Activated CD4-positive, alpha-beta T cell treated with anti-CD3 and anti-CD28 coated beads for 36 hours (primary cell): ENCODE measurements around the gene RHEB. TPM values are rescaled to one million over a fixed set of nuclear protein-coding genes. Genes with fewer than 3 reads are reported as not detected.
A peak's percentile ranks its signal among the peaks of the same experiment; 100 is the strongest.
"Not testable (repeated sequence)": the region's sequence is repeated elsewhere in the genome, so short reads cannot be mapped to it uniquely, and the experiment has no call there.

ENCODE experiments used
- ATAC-seq: fragments of 200-7000 bp; cut with Tn5 transposase; one replicate; pipeline ENCODE4 v1.10.0; 2021; ENCODE audit warnings: mild to moderate bottlenecking, moderate library complexity
- CTCF ChIA-PET: fragments of 350-600 bp; sonication (Branson Sonifier 250); formaldehyde crosslinking; loops from one replicate; lab custom pipeline; 2021; ENCODE audit warnings: antibody characterized with exemption; lab: Charles Lee
- POLR2A ChIA-PET: fragments of 350-600 bp; sonication (Branson Sonifier 250); formaldehyde crosslinking; loops from one replicate; lab custom pipeline; 2021; ENCODE audit warnings: antibody characterized with exemption, inconsistent platforms; lab: Charles Lee
- DNase-seq: peaks from one replicate; pipeline ENCODE4 v3.0.0-alpha.2; 2020
- H3K27ac Mint-ChIP-seq: one replicate; pipeline ENCODE4 v1.8.0; 2021; ENCODE audit warnings: mixed read lengths
- H3K27me3 Mint-ChIP-seq: one replicate; pipeline ENCODE4 v1.8.0; 2021; ENCODE audit warnings: mixed read lengths
- H3K36me3 Mint-ChIP-seq: one replicate; pipeline ENCODE4 v1.8.0; 2021; ENCODE audit warnings: low read depth, mixed read lengths
- H3K4me1 Mint-ChIP-seq: one replicate; pipeline ENCODE4 v1.8.0; 2021; ENCODE audit warnings: mixed read lengths
- H3K4me3 Mint-ChIP-seq: one replicate; pipeline ENCODE4 v1.8.0; 2021; ENCODE audit warnings: mild to moderate bottlenecking, moderate library complexity, mixed read lengths
- H3K9me3 Mint-ChIP-seq: one replicate; pipeline ENCODE4 v1.8.0; 2021; ENCODE audit warnings: low read depth, mixed read lengths
- intact Hi-C, 2 experiments: fragments of 100-400 bp; cut with DNase I in 1 of 2; cut with micrococcal nuclease in 1 of 2; formaldehyde crosslinking; loops; one replicate each; pipeline versions ENCODE4 v1.14.2 to v1.15.1; 2022 to 2024; cut with DNase I, micrococcal nuclease
- total RNA-seq, 2 experiments: library from RNA; stranded (reverse); gene quantifications; one replicate each; pipeline ENCODE4 v1.2.3, GENCODE V29; 2021

The RHEB gene
- total RNA-seq, 2 experiments from 2014 or later = 42.8 to 43.0 TPM

DNA sequence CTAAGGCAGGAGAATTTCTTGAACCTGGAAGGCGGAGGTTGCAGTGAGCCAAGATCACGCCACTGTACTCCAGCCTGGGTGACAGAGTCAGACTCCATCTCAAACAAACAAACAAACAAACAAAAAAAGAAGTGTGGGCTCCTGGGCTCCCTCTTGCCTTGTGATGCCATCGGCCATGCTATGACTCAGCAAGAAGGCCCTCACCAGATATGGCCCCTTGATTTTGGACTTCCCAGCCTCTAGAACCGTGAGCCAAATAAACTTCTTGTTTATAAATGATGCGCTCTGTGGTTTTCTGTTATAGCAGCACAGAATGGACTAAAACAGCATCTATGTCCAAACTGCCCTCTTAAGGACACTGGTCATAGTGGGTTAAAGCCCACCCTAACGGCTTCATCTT is 29.9 kb upstream of the RHEB start:
- Mint-ChIP-seq H3K4me1 (peaks cover 2% of the 10 kb centered on the region), H3K9me3 (no peaks in the 10 kb centered on the region), H3K36me3 (no peaks in the 10 kb centered on the region), H3K27me3 (peaks cover 15% of the 10 kb centered on the region), H3K4me3 (no peak overlapping the region), H3K27ac (no peak overlapping the region)
- ChIA-PET CTCF (interaction anchor here (0.9 kb wide), 1 partner anchor 23 kb away, joined by 3 read pairs; no protein-coding TSS in a partner anchor), POLR2A (no interaction called here)
- DNase-seq (no peak), ATAC-seq (no peak)
- intact Hi-C loops = no loop called here

DNA sequence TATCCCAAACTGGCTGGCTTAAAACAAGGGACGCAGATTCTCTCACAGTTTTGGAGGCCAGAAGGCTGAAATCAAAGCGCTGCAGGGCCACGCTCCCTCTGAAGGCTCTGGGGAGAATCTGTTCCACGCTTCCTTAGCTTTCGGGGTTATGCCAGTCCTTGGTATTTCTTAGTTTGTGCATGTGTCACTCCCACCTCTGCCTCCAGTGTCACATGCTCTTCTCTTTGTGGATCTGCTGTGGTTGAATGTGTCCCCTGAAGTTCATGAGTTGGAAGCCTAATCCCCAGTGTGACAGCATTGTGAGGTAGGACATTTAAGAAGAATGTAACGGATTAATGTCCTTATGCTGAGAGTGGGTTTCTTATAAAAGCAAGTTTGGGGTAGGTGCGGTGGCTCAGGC is 29.4 kb upstream of the RHEB start:
- intact Hi-C loops = no loop called here
- Mint-ChIP-seq H3K36me3 (no peaks in the 10 kb centered on the region), H3K9me3 (no peaks in the 10 kb centered on the region), H3K27ac (no peak overlapping the region), H3K4me1 (peaks cover 2% of the 10 kb centered on the region), H3K4me3 (no peak overlapping the region), H3K27me3 (peaks cover 15% of the 10 kb centered on the region)
- DNase-seq (no peak), ATAC-seq (no peak)
- ChIA-PET CTCF (no interaction called here), POLR2A (no interaction called here)

DNA sequence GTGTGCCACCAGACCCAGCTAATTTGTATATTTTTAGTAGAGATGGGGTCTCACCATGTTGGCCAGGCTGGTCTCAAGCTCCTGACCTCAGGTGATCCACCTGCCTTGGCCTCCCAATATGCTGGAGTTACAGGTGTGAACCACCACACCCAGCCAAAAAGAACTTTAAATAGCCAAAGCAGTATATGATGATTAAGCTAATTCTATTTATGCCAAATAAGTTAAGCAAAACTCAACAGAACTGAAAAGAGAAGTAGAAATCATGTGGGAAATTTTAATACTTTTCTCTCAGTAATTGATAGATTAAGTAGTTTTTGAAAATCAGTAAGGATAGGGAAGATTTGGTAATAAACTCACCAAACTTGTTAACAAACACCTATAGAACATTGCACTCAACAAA is 24.5 kb upstream of the RHEB start:
- H3K27ac Mint-ChIP-seq = no peak overlapping the region

DNA sequence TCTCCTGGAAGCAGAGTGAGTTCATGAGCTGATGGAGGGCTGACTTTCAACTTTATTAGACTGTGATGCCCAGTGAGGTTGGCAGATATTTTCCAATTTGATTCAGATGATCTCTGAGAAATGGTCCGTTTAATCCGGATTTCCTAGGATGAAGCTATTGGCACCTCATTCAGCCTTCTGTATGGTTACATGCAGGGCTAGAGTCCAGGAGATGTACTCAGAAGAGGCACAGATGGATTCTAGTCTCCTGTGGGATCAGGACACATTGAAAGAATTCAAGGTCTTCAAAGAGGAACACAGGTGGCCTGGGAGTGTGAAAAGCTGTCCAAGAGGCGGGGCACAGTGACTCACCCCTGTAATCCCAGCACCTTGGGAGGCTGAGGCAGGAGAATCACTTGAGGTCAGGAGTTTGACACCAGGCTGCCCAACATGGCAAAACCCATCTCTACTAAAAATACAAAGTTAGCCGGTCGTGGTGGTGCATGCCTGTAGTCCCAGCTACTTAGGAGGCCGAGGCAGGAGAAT is 23.0 kb upstream of the RHEB start:
- POLR2A ChIA-PET = no interaction called here
- CTCF ChIA-PET = no interaction called here

More for the DNA sequence above, 24.5 kb upstream of the RHEB start:
- no peak for ATAC-seq
- Mint-ChIP-seq H3K36me3 (no peaks in the 10 kb centered on the region), H3K4me3 (no peak overlapping the region), H3K9me3 (no peaks in the 10 kb centered on the region), H3K4me1 (no peaks in the 10 kb centered on the region), H3K27me3 (peaks cover 21% of the 10 kb centered on the region)
- ChIA-PET POLR2A (no interaction called here), CTCF (interaction anchor here (1.4 kb wide), 1 partner anchor 239 kb away, joined by 5 read pairs; no protein-coding TSS in a partner anchor)
- DNase-seq = no peak
- intact Hi-C loops = no loop called here

DNA sequence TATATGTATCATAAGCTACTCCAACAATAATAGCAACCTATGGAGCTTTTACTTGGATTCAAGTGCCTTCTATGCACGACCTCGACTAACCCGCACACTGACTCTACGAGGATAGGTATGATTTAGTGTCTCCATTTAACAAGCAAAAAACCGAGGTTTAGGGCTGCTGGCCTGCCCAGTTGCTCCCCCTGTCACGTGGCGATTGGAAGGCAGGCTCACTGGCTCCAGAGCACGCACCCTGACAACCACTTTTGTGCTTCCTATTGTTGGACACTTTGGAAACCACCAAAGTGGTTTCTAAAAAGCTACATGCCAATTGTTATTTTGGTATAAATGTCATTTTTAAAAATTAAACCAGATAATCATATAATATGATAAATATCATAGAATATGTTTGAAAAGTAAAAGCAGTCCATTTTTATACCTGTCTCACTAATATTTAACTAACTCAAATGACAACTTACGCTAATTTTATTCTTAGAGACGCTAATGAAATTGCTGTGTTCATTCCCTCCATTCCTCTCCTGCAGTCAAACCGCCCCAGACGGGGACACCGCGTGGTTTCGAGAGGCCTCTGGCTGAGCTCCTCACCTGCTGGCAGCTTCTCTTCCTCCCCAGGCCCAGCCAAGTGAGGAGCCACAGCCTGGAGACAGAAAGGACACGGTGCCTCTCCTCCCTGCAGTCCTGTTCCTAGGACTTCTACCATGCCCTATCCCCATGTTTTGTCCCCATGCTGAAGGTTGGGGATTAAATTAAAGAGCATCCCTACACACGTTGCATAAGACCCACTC is 22.2 kb upstream of the RHEB start:
- Mint-ChIP-seq H3K27ac (no peak overlapping the region), H3K27me3 (peaks cover 17% of the 10 kb centered on the region), H3K4me1 (peaks cover 10% of the 10 kb centered on the region), H3K4me3 (no peak overlapping the region), H3K36me3 (no peaks in the 10 kb centered on the region), H3K9me3 (no peaks in the 10 kb centered on the region)
- intact Hi-C loops = no loop called here
- DNase-seq (no peak), ATAC-seq (no peak)
- CTCF ChIA-PET = interaction anchor here (0.5 kb wide), 1 partner anchor 442 kb away, joined by 3 read pairs; no protein-coding TSS in a partner anchor
- POLR2A ChIA-PET = no interaction called here

More for the DNA sequence above, 23.0 kb upstream of the RHEB start:
- H3K36me3 Mint-ChIP-seq = no peaks in the 10 kb centered on the region
- intact Hi-C loops = no loop called here
- H3K4me3 Mint-ChIP-seq = no peak overlapping the region
- peaks cover 19% of the 10 kb centered on the region for H3K27me3 Mint-ChIP-seq
- ATAC-seq (no peak), DNase-seq (no peak)
- H3K27ac Mint-ChIP-seq = no peak overlapping the region
- H3K9me3 Mint-ChIP-seq = no peaks in the 10 kb centered on the region
- peaks cover 7% of the 10 kb centered on the region for H3K4me1 Mint-ChIP-seq

DNA sequence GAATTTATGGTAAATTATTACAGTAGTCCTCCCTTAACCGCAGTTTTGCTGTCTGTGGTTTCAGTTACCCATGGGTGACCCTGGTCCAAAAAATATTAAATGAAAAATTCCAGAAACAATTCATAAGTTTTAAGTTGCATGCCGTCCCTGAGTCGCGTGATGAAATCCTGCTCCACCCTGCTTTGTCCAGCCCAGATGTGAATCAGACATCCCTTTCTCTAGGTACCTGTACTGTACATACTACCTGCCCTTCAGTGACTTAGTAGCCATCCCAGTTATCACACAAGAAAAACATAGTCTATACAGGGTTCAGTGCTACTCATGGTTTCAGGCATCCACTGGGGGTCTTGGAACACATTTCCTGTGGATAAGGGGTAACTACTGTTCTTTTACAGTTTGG is 20.5 kb upstream of the RHEB start:
- intact Hi-C loops = no loop called here

DNA sequence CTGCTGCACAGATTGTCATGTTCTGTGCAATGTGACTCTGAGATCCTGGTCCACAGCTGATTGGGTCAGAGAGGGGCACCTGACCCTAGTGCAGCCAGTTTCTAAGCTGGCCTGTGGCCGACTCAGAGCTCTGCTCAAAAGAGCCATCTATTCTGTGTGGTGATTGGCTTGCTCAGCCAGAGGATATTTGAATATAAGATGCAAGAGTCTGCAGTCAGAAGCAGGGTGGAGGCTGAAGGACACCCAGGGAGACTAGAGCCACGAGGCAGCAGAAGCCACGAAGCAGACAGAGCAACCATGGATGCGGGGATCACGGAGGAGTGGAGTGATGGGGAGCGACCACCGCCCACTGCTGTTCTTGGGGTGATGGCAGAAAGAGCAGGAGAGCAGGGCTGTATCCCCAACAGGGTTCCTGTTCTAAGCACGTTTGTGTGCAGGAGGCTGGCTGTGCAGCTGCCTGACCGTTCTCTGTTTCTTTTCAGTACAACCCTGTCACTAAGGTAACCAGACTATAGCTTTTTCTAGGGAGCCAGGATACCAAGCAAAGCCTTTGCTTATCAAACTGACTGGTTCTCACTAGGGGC is 19.5 kb upstream of the RHEB start:
- CTCF ChIA-PET = interaction anchor here (0.6 to 0.9 kb wide), 5 partner anchors 27 to 243 kb away, joined by 3 read pairs; no protein-coding TSS in a partner anchor
- Mint-ChIP-seq H3K4me1 (peaks cover 10% of the 10 kb centered on the region), H3K27me3 (peaks cover 8% of the 10 kb centered on the region), H3K36me3 (no peaks in the 10 kb centered on the region), H3K27ac (no peak overlapping the region), H3K4me3 (no peak overlapping the region), H3K9me3 (no peaks in the 10 kb centered on the region)
- no peak for DNase-seq
- intact Hi-C loops = no loop called here
- ATAC-seq = peak; percentile 49
- POLR2A ChIA-PET = interaction anchor here (0.6 to 1.8 kb wide), 5 partner anchors 19 to 579 kb away, joined by 3 to 8 read pairs (median 6); partner anchors contain the start of genes CRYGN and RHEB

More for the DNA sequence above, 20.5 kb upstream of the RHEB start:
- Mint-ChIP-seq H3K4me3 (no peak overlapping the region), H3K27ac (no peak overlapping the region), H3K4me1 (peaks cover 10% of the 10 kb centered on the region), H3K9me3 (no peaks in the 10 kb centered on the region), H3K27me3 (peaks cover 10% of the 10 kb centered on the region), H3K36me3 (no peaks in the 10 kb centered on the region)
- ChIA-PET CTCF (interaction anchor here (0.6 kb wide), 1 partner anchor 96 kb away, joined by 3 read pairs; no protein-coding TSS in a partner anchor), POLR2A (no interaction called here)
- DNase-seq = no peak
- ATAC-seq = no peak

DNA sequence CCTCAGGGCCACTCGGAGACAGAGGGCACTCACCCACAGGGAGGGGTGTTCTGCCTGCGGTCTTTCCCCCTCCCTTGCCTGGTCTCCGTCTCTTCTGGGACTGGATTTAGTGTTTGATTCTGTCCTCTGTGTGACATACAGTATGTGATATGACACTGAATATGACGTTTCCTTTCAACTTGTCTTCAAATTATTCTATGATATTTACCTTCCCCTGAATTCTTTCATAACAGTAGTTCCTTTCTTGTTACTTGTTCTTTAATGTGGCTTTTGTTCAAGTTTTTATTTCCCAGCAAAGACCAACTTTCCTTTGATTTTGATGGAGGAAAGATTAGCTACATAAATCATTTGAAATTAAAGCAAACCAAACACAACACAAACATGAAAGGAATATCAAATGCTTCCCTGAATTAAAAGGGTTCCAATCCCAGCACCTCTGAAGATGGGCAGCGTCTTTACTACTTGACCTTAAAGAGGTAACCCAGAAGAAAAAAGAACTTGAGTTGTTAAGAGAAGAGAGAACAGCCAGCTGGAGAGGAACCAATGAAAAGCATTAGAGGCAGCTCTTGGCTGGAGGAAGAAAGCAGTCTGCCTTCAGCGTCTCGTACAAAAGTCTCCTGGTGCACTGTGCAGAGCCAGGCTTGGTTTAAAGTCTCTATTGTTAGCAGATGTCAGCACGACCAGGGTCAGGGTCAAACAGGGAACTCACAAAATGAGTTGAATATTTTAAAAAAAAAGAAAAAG is 18.3 kb upstream of the RHEB start:
- ChIA-PET CTCF (interaction anchor here (0.6 to 0.9 kb wide), 3 partner anchors 101 to 222 kb away, joined by 3 to 5 read pairs (median 3); no protein-coding TSS in a partner anchor), POLR2A (interaction anchor here (0.6 to 1.8 kb wide), 4 partner anchors 18 to 326 kb away, joined by 3 to 8 read pairs (median 7); partner anchors contain the start of genes CRYGN and RHEB)
- Mint-ChIP-seq H3K27ac (no peak overlapping the region), H3K9me3 (no peaks in the 10 kb centered on the region), H3K36me3 (no peaks in the 10 kb centered on the region), H3K4me1 (peaks cover 10% of the 10 kb centered on the region), H3K4me3 (no peak overlapping the region), H3K27me3 (peaks cover 13% of the 10 kb centered on the region)
- ATAC-seq (no peak), DNase-seq (no peak)
- intact Hi-C loops = no loop called here

DNA sequence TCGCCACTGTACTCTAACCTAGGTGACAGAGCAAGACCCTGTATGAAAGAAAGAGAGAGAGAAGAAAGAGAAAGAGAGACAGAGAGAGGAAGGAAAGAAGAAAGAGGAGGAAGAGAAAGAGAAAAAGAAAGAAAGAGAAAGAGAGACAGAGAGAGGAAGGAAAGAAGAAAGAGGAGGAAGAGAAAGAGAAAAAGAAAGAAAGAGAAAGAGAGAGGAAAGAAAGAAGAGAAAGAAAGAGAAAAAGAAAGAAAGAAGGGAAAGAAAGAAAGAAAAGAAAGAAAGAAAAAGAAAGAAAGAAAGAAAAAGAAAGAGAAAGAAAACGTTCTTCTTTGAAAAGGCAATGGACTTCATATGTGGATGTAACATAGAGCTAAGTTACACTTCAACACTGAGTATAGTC is 16.5 kb upstream of the RHEB start:
- H3K9me3 Mint-ChIP-seq, ATAC-seq, intact Hi-C loops, H3K36me3 Mint-ChIP-seq, H3K27ac Mint-ChIP-seq, H3K4me3 Mint-ChIP-seq, POLR2A ChIA-PET, DNase-seq, H3K27me3 Mint-ChIP-seq: not testable (repeated sequence)
- H3K4me1 Mint-ChIP-seq = peaks cover 10% of the 10 kb centered on the region
- CTCF ChIA-PET = interaction anchor here (0.7 kb wide), 1 partner anchor 1737 kb away, joined by 3 read pairs; no protein-coding TSS in a partner anchor

DNA sequence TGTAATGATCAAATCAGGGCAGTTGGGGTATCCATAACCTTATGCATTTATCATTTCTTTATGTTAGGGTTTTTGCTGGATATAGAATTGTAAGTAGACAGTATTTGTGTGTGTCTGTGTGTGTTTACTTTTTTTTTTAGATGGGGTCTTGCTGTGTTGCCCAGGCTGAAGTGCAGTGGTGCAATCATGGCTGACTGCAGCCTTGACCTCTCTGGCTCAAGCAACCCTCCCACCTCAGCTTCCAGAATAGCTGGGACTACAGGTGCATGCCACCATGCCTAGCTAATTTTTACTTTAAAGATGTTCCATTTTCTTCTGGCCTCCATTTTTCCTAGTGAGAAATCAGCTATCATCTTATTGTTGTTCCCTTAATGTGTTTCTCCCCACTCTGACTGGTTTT is 10.1 kb upstream of the RHEB start:
- CTCF ChIA-PET = no interaction called here
- Mint-ChIP-seq H3K4me3 (no peak overlapping the region), H3K27me3 (peaks cover 6% of the 10 kb centered on the region), H3K36me3 (peaks cover 6% of the 10 kb centered on the region), H3K9me3 (peaks cover 12% of the 10 kb centered on the region), H3K27ac (no peak overlapping the region), H3K4me1 (no peaks in the 10 kb centered on the region)
- DNase-seq = no peak
- no peak for ATAC-seq
- POLR2A ChIA-PET = no interaction called here
- intact Hi-C loops = no loop called here

DNA sequence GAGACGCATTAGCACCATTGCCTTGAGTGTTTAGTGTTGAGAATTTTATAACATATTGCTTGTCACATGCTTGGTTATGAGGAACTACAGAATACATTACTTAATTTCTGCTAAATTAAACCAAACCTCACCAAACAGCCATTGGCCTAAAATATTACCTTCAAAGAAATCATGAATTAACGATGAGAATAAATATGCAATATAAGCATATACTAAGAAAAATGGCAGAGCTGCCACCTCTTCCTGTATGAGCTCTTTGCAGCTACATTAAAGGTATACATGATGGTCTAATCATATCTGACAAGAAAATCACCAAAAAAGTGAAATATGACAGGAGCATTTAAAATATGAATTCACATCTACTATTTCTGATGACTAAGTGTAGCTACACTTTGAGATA is 5.2 kb upstream of the RHEB start:
- DNase-seq (no peak), ATAC-seq (no peak)
- H3K4me3 Mint-ChIP-seq = no peak overlapping the region
- no peaks in the 10 kb centered on the region for H3K27me3 Mint-ChIP-seq
- no peak overlapping the region for H3K27ac Mint-ChIP-seq
- ChIA-PET CTCF (no interaction called here), POLR2A (no interaction called here)
- intact Hi-C loops = no loop called here
- H3K9me3 Mint-ChIP-seq = no peaks in the 10 kb centered on the region
- peaks cover 6% of the 10 kb centered on the region for H3K4me1 Mint-ChIP-seq
- no peaks in the 10 kb centered on the region for H3K36me3 Mint-ChIP-seq
